Inflammatory macrophage (primary cell): ENCODE results near the gene TBK1.

Source experiments
- DNase-seq, 2 donors: peaks; one replicate each; pipeline ENCODE4 v3.0.0-alpha.2; 2020 to 2022

The TBK1 gene

DNA sequence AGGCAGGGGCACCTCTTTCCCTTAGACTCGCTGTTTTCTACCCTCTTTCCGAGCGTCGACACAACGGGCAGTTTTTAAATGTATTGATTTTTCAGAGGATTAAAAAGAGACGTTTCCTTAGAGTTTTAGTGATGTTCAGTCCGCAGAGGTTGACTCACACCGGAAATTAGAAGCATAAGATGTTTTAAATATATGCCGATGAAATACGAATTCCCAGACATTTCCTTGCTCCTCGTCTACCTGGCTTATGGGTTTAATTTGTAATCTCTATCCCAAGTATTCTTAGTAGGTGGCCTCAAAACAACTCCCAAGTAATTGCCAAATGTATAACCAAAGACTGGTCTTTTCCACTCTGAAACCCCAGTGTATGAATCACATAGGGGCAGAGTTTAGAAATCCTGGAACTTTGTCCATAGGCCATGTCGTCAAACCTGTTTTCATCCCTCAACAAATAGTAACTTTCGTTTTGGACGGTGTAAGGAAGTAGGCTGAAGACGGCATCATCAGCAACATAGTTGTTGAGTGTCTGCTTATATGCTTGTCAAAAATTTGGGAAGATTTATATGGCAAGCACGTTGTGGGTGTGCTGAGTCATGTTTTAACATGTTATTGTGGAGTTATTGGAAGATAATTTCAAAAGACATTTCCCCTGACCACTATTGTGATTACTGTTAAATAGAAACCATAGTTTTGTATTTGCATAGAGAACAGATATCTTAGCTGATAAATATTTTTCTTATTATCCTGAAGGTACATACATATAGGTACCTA is 824 bp downstream of the TBK1 start:
- peak; percentile 75 for DNase-seq

DNA sequence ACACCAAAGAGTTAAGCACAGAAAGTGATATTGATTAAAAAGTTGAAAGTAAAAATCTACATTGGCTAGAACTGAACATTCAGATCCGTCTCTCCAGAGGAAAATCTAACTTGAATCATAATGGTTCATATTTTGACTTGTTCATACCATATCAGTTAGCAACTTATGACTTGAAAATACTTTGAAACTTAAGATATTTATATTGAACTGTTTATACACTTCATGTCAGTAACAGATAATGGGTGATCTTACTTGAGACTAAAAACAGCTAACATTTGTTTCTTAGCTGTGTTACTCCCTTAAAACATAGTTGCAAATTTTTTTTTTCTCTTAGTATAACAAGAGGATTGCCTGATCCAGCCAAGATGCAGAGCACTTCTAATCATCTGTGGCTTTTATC is 3.6 kb downstream of the TBK1 start:
- DNase-seq: no peak

DNA sequence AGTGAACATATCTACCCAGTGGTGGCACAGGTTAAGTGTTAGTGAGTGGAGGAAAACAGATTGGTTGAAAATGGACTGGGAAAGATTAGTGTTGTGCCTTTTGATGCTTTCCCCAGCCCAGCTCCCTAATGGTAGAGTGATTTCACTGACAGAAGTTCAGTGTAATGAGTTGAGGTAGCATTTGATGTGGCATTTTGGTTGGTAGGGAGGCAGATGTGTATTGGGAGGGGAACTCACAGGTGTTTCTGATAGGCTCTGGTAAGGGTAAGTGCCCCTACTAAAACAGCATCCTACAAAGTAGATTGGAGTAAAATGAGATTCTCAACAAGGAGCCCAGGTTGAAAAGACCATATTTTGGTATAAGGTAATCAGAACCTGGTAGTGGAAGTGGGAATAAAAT is 4.2 kb downstream of the TBK1 start:
- no peak for DNase-seq

DNA sequence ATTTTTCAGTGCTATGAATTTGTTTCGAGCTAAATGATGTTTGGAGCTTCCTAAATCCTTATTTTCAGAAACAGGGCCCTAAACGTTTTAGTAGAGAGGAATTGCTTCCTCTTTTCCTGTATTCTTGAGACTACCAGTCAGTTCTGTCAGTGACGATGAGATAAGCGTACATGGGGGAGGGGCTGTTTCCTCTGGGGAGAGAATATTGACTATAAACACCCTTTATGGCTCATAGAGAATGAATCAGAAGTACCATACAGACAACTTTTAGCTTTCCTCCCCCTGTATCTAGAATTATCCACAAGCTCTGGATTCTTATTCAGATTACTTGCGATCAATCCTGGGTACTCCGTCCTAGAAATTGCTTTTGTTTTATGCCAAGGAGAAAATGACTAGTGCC is 5.1 kb downstream of the TBK1 start:
- DNase-seq: peak; percentile 63 to 64

DNA sequence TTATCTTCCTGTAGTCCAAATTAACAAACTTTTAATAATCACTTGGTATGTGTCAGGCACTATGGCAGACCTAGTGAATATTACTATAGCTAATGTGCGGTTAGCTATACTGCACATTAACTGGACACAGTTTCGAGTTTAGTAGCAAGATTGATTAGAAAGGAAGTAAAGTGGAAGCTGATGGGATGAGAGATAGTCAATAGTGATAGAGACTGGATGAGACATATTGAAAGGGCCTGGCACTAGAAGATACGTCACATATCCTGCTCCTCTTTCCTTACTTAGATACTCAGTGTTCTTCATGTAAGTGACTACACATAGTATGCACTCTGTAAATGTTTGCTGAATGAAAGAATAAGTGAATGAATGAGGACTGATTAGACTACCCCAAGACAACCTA is 5.5 kb downstream of the TBK1 start:
- DNase-seq: no peak

DNA sequence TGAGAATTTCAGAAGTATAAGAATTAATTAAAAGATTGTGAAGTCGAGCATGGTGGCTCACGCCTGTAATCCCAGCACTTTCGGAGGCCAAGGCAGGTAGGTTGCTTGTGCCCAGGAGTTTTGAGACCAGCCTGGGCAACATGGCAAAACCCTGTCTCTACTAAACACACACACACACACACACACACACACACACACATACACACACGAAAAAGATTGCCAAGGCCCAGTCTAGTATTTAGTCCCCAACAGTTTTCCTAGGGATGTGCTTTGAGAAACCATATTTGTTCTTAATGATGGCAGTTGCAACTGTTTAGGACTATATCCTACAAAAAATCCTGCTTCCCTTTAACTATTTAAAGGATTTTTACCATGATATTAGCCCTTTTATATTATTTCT is 6.0 kb downstream of the TBK1 start:
- no peak for DNase-seq

DNA sequence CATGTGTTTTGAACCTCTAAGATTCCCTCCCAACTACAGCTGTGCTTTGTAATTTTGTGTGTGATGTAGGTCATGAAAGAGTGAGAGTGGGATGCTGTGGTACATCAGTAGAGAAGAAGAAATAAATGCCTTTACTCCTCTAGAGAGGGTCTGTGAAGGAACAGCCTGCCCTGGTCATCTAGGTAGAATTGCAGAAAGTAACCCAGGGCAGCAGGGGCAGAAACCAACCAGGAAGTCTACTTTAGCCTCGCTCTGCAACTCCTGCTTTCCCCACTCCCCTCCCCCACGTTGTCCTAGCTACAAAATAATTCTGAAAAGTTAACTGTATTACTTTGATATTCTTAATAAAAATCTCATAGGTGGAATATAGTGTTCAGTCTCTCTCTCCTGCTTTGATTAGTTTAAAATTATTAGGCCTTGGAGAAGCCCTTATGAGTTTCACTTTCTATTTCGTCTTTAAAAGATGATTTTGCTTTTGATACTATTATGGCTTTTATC is 7.5 kb downstream of the TBK1 start:
- no peak for DNase-seq

DNA sequence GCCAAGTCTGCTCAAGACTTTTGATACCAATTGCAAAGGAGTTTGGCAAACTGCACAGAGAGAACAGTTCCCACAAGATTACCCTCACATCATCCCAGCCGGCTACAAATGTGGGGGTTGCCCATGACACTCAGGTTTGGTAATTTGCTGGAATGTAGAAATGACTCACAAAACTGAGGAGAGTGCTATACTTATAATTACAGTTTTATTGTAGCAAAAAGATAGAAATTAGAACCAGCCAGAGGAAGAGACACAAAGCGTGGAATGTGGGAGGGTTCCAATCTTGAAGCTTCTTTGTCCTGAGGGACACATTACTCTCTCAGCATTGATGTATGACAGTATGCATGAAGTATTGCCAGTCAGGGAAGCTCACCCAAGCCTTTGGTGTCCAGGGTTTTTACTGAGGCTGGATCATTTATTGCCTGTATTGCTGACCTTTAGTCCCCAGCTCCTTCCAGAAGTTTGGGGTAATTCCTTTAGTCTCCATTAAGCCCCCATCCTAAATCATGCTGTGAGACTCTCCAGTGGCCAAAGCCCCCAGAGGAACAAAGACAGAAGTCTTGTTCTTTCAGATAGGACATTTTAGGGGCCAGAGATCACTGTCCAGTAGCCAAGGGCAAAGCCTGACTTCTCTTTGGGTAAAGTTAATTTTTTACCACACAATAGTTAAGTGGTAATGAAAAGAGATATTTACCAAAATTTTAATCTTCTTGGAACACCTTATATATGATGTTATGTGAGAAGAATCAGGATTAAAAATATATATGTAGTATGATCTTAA is 9.9 kb downstream of the TBK1 start:
- no peak for DNase-seq

DNA sequence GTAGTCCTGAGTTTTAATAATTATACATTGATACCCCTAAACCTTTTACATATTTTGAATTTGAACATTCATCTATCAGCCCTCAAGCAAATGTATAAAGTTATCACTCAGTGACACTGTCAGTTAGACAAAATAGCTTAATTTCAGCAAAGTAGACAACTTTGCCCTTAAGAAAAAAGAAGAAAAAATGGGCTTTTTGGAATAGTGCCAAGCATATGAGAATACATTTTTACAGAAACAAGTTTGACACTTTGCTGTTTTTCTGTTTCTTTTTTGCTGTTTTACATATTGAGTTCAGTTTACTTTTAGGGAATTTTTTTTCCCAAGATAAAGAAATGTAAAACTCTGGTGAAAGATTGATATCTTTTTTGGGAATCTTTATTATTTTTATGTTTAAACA is 14.3 kb downstream of the TBK1 start:
- DNase-seq: no peak

DNA sequence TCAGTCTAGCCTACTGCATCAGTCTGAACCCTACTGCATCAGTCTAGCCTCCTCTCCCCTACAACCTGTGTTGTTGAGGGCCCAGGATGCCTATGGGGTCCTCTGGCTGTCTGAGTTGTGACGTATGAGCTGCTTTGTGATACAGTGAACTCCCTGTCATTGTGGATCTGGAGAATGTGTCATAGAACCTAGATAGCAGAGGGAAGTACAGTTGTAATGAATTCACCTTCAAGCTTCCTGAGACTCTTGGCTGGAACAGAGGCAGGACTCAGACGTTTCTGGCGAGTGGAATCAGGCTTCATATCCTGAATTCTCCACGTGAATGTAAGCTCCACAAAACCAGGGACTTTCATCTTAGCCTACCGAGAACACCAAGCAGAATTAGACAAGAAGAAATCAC is 17.0 kb downstream of the TBK1 start:
- DNase-seq: no peak

DNA sequence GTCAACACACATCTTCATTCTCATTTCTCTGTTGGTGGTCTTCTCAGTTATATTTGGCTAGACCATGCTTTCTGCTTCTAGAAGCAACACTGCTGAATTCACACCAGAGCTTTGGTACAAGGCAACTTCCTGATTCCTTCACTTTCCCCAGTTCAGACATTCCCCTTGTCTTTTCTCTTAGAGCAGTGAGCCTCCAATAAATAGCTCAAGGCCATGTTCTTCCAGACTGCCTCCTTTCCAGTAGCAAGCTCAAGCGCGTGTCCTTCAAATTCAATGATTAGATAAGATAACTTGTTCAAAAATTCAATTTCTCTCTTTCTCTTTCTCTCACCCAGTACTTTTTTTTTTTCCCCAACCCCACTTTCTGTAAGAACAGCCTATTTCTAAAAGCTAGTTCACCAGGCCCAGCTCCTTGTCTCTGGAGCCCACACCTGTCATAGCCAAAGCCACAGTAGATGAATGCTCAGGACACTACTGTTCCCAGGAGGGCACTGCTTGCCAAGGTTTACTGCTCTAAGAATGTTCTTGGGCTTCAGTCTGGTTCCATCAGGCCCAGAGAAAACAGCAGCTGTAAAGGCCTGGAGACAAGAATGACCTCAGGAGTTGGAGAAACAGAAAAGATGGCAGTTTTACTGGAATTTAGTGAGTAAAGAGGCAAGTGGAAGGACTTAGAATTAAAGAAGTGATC is 17.7 kb downstream of the TBK1 start:
- DNase-seq: no peak

DNA sequence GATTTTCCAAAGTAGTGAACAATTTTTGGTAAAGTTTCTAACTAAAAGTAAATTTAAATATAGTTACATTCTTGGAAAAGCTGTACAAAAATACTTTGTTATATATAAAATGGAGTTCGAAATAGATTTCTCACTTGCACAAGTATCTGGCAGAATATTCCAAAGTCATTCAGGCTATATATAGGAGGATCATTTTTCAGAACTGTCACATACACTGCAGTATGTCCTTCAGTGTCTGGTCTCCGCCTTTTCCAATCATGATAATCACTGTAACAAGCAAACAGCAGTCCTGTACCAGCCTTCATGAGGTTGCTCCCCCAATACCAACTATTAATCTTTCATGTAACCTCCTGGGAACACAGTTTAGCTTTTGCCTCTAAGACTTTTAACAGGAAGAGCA is 18.6 kb downstream of the TBK1 start:
- DNase-seq: no peak

DNA sequence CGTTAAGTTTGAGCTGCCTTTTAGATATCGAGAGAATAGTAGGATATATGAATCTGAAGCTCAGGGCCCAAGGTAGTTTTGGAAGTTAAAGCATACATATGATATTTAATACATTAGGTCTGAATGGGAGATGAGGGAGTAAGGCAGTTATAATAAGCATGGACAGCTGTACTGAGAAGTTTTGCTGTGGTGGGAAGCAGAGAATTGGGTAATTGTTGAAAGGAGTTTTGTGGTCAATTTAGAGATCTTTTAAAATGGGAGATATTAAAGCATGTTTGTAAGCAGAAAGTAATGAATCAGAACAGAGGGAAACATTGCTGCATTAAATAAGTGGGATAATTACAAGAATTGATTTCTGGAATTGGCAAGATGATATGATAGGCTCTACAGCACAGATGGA is 21.3 kb downstream of the TBK1 start:
- DNase-seq: no peak

DNA sequence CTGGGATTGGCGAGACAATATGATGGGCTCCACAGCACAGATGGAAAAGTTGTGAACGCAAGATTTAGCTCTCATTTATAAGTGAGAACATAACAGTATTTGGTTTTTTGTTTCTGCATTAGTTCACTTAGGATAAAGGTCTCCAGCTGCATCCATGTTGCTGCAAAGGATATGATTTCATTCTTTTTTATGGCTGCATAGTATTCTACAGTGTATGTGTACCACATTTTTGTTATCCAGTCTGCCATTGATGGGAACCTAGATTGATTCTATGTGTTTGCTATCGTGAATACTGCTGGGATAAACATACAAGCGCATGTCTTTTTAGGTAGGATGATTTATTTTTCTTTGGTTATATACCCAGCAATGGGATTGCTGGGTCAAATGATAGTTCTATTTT is 23.6 kb downstream of the TBK1 start:
- DNase-seq: no peak

DNA sequence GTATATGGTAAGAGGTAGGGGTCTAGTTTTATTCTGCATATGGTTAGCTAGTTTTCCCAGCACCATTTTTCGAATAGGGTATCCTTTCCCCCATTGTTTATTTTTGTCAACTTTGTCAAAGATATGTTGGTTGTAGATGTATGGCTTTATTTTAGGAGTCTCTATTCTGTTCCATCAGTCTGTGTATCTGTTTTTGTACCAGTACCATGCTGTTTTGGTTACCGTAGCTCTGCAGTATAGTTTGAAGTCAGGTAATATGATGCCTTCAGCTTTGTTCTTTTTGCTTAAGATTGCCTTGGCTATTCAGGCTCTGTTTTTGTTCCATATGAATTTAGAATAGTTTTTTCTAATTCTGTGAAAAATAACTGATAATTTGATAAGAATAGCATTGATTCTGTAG is 24.9 kb downstream of the TBK1 start:
- no peak for DNase-seq

DNA sequence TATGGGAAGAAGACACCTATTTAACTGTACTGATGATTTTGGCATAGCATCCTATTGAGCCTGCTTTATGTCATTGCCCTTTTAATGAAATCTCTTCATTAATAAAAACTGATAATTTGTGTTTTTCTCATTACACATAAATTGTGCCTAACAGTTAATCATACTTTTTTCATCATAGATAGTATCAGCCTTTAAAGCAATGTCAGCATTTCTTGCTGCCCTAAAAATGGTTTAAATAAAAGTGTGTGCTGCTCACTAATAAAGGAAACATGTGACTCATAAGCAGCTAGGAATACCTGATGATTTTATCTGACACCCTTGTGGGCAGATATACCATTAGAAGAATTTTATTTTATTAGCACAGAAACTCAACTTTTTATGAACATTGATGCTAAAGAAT is 26.7 kb downstream of the TBK1 start:
- DNase-seq: no peak

DNA sequence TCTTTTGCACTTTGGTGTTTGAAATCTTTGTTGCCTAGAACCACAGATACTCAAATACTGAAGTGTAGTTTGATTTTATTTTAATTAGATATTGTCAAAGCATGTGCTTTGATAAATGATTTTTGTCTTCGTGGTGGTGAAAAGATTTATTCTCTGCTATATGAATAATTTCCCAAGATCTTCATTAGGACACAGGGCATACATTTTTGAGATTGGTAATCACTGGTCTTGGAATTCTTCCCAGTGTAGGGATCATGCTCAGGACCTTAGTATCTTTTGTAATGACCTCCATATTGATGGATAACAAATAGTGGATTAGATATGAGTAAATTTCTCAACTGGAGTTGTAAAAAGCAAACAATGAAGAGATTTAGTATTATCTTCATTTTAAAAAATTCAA is 28.2 kb downstream of the TBK1 start:
- DNase-seq: no peak

DNA sequence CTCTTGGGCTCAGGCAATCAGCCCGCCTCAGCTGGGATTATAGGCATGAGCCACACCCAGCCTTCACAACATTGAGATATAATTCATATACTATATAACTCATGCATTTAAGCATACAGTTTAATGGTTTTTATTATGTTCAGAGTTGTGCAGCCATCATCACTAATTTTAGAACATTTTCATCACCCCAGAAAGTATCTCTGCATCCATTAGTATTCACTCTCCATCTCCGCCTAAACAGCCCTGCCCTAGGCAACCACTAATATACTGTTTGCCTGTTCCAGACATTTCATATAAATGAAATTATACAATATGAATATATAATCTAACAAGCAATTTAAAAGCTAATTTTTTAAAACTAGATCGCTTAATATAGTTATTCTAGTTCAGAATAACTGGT is 34.7 kb downstream of the TBK1 start:
- no peak for DNase-seq

DNA sequence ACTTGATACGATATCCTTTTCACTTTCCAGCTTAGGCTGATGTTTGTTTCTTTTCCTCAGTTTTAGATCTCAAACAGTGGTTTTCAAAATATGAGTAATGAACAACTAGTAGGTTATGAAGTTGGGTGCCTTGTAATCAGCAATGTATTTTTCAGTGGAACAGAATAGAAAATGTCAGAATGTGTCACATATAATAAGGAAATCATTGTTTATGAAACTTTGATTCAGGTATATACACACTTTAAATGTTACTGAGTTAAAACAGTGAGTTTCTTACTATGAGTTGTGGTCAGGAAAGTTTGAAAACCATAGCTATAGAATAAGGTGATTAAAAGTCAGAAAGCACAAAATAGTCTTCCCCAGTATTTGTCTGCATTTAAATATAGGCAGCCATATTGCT is 39.8 kb downstream of the TBK1 start:
- no peak for DNase-seq

DNA sequence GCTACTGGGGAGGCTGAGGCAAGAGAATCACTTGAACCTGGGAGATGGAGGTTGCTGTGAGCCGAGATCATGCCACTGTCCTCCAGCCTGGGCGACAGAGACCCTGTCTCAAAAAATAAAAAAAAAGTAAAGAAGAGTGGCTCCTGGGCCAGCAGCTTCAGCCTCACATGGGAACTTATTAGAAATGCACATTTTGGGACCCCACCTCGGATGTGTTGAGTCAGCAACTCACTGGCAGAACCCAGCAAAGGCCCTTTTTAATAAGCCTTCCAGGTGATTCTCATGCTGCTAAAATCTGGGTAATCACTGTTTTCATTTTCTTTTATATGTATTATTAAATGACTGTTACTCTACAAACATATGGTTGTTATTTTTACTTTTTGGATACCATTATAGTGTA is 41.6 kb downstream of the TBK1 start:
- no peak for DNase-seq

DNA sequence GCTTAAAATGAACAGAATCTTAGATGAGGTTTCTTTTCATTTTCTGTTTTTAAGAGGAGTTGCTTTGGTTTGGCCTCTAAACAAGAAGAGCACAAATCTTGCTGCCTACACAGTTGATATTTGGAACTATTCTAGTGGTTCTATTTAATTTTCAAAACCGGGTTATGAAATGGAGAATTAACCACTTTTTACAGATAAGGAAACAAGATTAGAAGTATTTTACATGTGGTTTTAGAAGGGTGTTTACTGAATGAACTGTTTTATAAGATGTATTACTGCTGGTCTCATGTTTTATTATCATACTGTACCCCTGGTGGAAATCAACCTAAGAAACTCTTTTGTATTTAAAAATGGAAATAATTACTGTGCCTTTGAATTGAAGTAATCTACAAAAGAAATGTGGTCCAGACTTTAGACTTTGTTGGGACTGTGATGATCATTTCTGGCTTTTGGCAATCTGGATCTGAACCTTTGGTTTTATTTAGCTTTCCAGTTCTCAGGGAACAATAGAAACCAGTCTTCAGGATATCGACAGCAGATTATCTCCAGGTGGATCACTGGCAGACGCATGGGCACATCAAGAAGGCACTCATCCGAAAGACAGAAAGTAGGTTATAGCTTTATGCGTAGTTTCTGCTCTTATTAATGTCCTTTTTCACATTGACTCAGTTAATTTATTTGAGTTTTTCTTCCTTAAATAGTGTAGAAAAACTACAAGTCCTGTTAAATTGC is 43.2 kb downstream of the TBK1 start:
- no peak for DNase-seq

DNA sequence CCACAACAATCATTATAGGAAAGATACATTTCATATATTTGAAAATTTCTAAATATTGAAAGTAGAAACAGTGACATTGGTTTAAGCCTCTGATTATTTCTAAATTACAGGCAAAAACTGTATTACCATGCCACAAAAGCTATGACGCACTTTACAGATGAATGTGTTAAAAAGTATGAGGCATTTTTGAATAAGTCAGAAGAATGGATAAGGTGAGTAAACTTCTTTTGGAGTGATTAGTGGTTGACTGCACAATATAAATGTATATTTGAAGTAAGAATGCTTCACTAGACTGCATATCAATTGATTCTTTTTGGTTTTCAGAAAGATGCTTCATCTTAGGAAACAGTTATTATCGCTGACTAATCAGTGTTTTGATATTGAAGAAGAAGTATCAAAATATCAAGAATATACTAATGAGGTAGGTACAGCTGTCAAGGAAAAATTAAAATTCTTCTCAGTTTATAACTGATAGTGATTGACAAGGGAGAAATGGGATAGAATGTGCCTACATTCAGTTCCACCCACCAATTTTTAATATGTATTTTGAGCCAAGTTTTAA is 45.0 kb downstream of the TBK1 start:
- DNase-seq: no peak

DNA sequence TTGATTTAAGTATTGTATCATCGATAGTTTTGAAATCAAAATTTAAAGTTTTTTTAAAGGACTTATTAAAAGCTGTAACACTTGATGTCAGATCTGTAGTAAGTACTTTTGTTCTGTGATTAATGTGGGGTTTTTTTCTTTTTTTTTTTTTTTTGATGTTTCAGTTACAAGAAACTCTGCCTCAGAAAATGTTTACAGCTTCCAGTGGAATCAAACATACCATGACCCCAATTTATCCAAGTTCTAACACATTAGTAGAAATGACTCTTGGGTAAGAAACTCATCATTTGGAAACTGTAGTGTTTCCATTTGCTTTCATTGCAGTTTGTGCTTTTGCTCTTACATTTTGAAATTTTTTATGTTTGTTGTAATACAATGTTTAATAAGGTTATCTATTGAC is 45.6 kb downstream of the TBK1 start:
- no peak for DNase-seq
